Activated CD4-positive, alpha-beta T cell treated with anti-CD3 and anti-CD28 coated beads, Interleukin-2, amount 10 ng/mL, durations not matched to agents 7 days and 5 days (primary cell): Measurements from ENCODE around the gene PTPRG. TPM values are rescaled to one million over a fixed set of nuclear protein-coding genes. Genes with fewer than 3 reads are reported as not detected.
"Not testable (repeated sequence)": the region's sequence is repeated elsewhere in the genome, so short reads cannot be mapped to it uniquely, and the experiment has no call there.

ENCODE experiments used
- CTCF ChIA-PET: fragments of 350-600 bp; sonication (Branson Sonifier 250); formaldehyde crosslinking; loops from one replicate; lab custom pipeline; 2021; ENCODE audit warnings: antibody characterized with exemption; lab: Charles Lee
- POLR2A ChIA-PET: fragments of 350-600 bp; sonication (Branson Sonifier 250); formaldehyde crosslinking; loops from one replicate; lab custom pipeline; 2021; ENCODE audit warnings: antibody characterized with exemption; lab: Charles Lee
- DNase-seq: peaks from one replicate; pipeline ENCODE4 v3.0.0-alpha.2; 2020
- H3K27ac Mint-ChIP-seq: one replicate; pipeline ENCODE4 v1.8.0; 2021; ENCODE audit warnings: mild to moderate bottlenecking, moderate library complexity, mixed read lengths
- H3K27me3 Mint-ChIP-seq: one replicate; pipeline ENCODE4 v1.8.0; 2021; ENCODE audit warnings: mixed read lengths
- H3K36me3 Mint-ChIP-seq: one replicate; pipeline ENCODE4 v1.8.0; 2021; ENCODE audit warnings: low read depth, mixed read lengths
- H3K4me1 Mint-ChIP-seq: one replicate; pipeline ENCODE4 v1.8.0; 2021; ENCODE audit warnings: mixed read lengths
- H3K4me3 Mint-ChIP-seq: one replicate; pipeline ENCODE4 v1.8.0; 2021; ENCODE audit warnings: mild to moderate bottlenecking, moderate library complexity, mixed read lengths
- H3K9me3 Mint-ChIP-seq: one replicate; pipeline ENCODE4 v1.8.0; 2021; ENCODE audit warnings: mixed read lengths
- total RNA-seq, 2 experiments: library from RNA; stranded (reverse); gene quantifications; one replicate each; pipeline ENCODE4 v1.2.3, GENCODE V29; 2021

PTPRG gene
- total RNA-seq, 2 experiments from 2014 or later: not detected

- Mint-ChIP-seq H3K4me1 (no peaks in the 10 kb centered on the region), H3K27ac (no peak overlapping the region), H3K27me3 (peaks cover 3% of the 10 kb centered on the region), H3K4me3 (no peak overlapping the region), H3K9me3 (no peaks in the 10 kb centered on the region), H3K36me3 (no peaks in the 10 kb centered on the region)
- no peak for DNase-seq
- ChIA-PET POLR2A (no interaction called here), CTCF (no interaction called here)
These were observed 22.9 kb upstream of the PTPRG start for GRCh38 chr3:61538486-61538885.

- Mint-ChIP-seq H3K27ac (no peak overlapping the region), H3K27me3 (peaks cover 3% of the 10 kb centered on the region), H3K9me3 (no peaks in the 10 kb centered on the region), H3K4me3 (no peak overlapping the region), H3K4me1 (no peaks in the 10 kb centered on the region), H3K36me3 (no peaks in the 10 kb centered on the region)
- ChIA-PET CTCF (no interaction called here), POLR2A (no interaction called here)
- DNase-seq: no peak
These were observed 19.7 kb upstream of the PTPRG start for GRCh38 chr3:61541694-61542093.

GRCh38 chr3:61545716-61546115 is 15.7 kb upstream of the PTPRG start:
- no peak overlapping the region for H3K4me3 Mint-ChIP-seq
- H3K9me3 Mint-ChIP-seq: no peaks in the 10 kb centered on the region
- CTCF ChIA-PET: no interaction called here
- H3K27me3 Mint-ChIP-seq: peaks cover 2% of the 10 kb centered on the region
- POLR2A ChIA-PET: no interaction called here
- no peak overlapping the region for H3K27ac Mint-ChIP-seq
- DNase-seq: no peak
- H3K36me3 Mint-ChIP-seq: no peaks in the 10 kb centered on the region
- H3K4me1 Mint-ChIP-seq: no peaks in the 10 kb centered on the region

- POLR2A ChIA-PET: no interaction called here
- Mint-ChIP-seq H3K4me3 (no peak overlapping the region), H3K9me3 (no peaks in the 10 kb centered on the region), H3K4me1 (no peaks in the 10 kb centered on the region), H3K27ac (no peak overlapping the region), H3K36me3 (no peaks in the 10 kb centered on the region), H3K27me3 (peaks cover 9% of the 10 kb centered on the region)
- no peak for DNase-seq
- CTCF ChIA-PET: no interaction called here
These were observed 13.7 kb upstream of the PTPRG start for GRCh38 chr3:61547625-61548024.

DNA sequence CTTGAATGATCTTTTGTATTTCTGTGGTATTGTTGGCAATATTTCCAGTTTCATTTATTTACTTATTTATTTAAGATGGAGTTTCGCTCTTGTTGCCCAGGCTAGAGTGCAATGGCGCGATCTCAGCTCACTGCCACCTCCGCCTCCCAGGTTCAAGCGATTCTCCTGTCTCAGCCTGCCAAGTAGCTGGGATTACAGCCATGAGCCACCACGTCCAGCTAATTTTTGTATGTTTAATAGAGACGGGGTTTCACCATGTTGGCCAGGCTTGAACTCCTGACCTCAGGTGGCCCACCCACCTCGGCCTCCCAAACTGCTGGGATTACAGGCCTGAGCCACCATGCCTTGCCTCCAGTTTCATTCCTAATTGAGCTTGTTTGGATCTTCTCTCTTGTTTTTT is 8.7 kb upstream of the PTPRG start:
- peaks cover 20% of the 10 kb centered on the region for H3K27me3 Mint-ChIP-seq
- H3K4me3 Mint-ChIP-seq, POLR2A ChIA-PET, H3K9me3 Mint-ChIP-seq, H3K27ac Mint-ChIP-seq, H3K4me1 Mint-ChIP-seq, DNase-seq, H3K36me3 Mint-ChIP-seq: not testable (repeated sequence)
- CTCF ChIA-PET: interaction anchor here (0.6 kb wide), 1 partner anchor 393 kb away, joined by 3 read pairs; no protein-coding TSS in a partner anchor

DNA sequence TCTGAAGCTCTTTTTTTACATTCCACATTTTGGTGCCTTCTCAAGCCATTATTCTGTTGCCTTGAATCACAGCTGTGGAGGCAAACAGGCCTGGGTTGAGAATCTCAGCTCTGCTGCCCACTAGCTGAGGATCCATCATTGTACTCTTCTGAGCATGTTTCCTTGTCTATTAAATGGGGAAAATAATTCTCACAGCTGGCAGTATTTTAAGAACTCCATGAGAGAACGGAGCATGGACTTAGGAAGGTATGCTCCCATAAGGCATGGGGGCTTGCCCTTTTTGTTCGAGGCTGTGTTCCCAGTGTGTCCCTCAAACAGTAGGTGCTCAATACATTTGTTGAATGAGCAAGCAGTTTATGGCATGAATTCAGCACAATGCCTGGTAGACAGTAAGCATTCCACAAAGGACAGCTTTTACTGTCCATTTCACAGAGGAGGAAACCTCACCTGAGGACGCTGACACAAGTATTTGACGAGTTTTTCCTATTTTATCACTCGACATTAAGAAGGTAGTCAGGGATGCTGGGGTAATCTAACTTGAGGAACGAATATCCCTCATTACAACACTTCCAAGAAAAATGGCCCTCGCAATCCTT is 2.1 kb upstream of the PTPRG start:
- H3K4me1 Mint-ChIP-seq: peaks cover 10% of the 10 kb centered on the region
- CTCF ChIA-PET: no interaction called here
- no peaks in the 10 kb centered on the region for H3K9me3 Mint-ChIP-seq
- H3K27me3 Mint-ChIP-seq: peaks cover 59% of the 10 kb centered on the region
- POLR2A ChIA-PET: no interaction called here
- H3K4me3 Mint-ChIP-seq: no peak overlapping the region
- H3K36me3 Mint-ChIP-seq: no peaks in the 10 kb centered on the region
- H3K27ac Mint-ChIP-seq: no peak overlapping the region
- DNase-seq: no peak

DNA sequence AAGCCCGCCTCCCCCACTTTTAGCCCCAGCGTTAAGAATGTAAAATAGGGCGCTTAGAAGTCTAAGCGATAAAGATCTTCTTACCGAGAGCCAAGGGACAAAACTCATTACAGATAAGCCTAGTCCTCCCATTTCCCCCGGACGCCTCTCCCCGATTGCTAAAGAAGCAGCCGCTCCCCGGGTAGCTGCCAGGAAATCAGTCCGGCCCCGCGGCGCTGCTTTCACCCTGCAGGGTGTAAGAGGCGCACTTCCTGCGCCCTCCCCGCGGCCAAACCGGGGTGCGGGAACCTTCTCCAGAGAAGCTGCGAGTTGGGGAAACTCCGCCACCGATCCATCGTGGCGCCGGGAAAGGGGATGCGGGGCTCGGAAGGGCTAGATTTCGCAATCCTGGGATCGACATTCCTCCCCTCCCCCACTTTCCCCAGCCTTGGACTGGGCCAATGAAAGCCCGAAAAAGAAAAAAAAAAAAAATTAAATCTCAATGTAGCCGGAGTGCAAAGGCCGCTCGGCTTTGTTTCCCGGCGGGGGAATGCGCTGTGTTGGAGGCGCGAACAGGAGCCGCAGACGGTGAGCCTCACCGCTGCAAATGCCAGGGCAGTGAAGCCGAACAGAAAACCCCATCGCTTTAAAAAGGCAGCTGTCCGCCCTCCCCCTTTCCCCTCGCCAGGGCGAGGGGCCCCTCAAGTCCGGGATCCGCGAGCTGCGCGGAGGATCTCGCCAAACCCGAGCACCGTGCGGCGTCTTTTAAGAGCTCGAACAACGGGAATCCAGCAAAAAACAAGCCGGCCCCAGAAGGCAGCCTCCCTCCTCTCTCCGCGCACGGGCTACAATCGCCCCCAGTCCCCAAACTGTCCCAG is 626 bp upstream of the PTPRG start:
- Mint-ChIP-seq H3K4me1 (peaks cover 10% of the 10 kb centered on the region), H3K27ac (no peak overlapping the region), H3K27me3 (peaks cover 70% of the 10 kb centered on the region), H3K4me3 (peak overlapping the region; percentile 78), H3K9me3 (no peaks in the 10 kb centered on the region), H3K36me3 (no peaks in the 10 kb centered on the region)
- peak; percentile 56 for DNase-seq
- CTCF ChIA-PET: interaction anchor here (0.6 to 1.0 kb wide), 3 partner anchors 48 to 1663 kb away, joined by 3 to 4 read pairs (median 4); no protein-coding TSS in a partner anchor
- POLR2A ChIA-PET: no interaction called here

GRCh38 chr3:61562042-61562720 is 810 bp downstream of the PTPRG start:
- H3K4me3 Mint-ChIP-seq: peak overlapping the region; percentile 51
- no peak overlapping the region for H3K27ac Mint-ChIP-seq
- ChIA-PET POLR2A (no interaction called here), CTCF (no interaction called here)
- no peak for DNase-seq
- no peaks in the 10 kb centered on the region for H3K36me3 Mint-ChIP-seq
- no peaks in the 10 kb centered on the region for H3K9me3 Mint-ChIP-seq
- peaks cover 73% of the 10 kb centered on the region for H3K27me3 Mint-ChIP-seq
- peaks cover 10% of the 10 kb centered on the region for H3K4me1 Mint-ChIP-seq

GRCh38 chr3:61562721-61563312 is 1.4 kb downstream of the PTPRG start:
- Mint-ChIP-seq H3K4me3 (peak overlapping the region; percentile 51), H3K27ac (no peak overlapping the region), H3K9me3 (no peaks in the 10 kb centered on the region), H3K4me1 (peaks cover 10% of the 10 kb centered on the region), H3K27me3 (peaks cover 71% of the 10 kb centered on the region), H3K36me3 (no peaks in the 10 kb centered on the region)
- ChIA-PET POLR2A (no interaction called here), CTCF (no interaction called here)
- no peak for DNase-seq

- Mint-ChIP-seq H3K27me3 (peaks cover 69% of the 10 kb centered on the region), H3K36me3 (no peaks in the 10 kb centered on the region), H3K4me3 (peak overlapping the region; percentile 51), H3K9me3 (no peaks in the 10 kb centered on the region), H3K27ac (no peak overlapping the region), H3K4me1 (peaks cover 10% of the 10 kb centered on the region)
- ChIA-PET POLR2A (no interaction called here), CTCF (interaction anchor here (1.5 kb wide), 1 partner anchor 14 kb away, joined by 3 read pairs; no protein-coding TSS in a partner anchor)
- no peak for DNase-seq
These were observed 2.2 kb downstream of the PTPRG start for GRCh38 chr3:61563313-61564271.

DNA sequence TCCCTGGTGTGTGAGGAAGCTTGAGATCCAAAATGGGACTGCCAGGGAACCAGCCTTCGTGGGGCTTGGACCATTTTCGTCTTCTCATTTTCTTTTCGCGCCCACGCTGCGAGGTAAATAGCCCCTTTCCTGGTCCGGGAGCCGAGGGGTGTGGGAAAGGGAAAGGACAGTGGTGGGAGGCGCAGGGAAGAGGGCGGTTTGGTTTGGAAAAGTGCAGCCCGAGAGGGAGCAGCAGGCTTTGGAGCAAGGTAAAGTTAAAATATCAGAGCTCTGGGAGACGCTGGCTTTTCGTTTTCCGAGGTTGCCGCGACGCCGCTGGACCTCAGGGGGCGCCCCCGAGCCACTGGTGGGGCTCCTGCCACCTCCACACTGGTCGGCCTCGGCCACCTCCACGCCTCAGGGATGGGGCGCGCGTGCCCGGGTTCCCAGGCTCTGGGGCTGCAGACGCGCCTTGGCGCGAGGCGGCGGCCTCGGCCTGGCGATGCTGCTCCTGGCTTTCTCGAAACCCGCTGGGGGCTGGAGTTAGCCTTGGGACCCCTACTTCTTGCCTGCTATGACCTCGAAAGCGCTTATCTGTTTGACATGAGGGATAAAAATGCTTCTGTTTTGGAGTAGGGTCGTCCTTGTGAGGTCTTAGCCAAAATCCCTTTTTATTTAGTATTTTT is 3.2 kb downstream of the PTPRG start:
- ChIA-PET CTCF (interaction anchor here (1.5 kb wide), 1 partner anchor 14 kb away, joined by 3 read pairs; no protein-coding TSS in a partner anchor), POLR2A (no interaction called here)
- H3K36me3 Mint-ChIP-seq: no peaks in the 10 kb centered on the region
- no peak overlapping the region for H3K27ac Mint-ChIP-seq
- H3K4me3 Mint-ChIP-seq: no peak overlapping the region
- H3K27me3 Mint-ChIP-seq: peaks cover 64% of the 10 kb centered on the region
- peaks cover 10% of the 10 kb centered on the region for H3K4me1 Mint-ChIP-seq
- H3K9me3 Mint-ChIP-seq: no peaks in the 10 kb centered on the region
- no peak for DNase-seq
